H54 (cell line): ENCODE measurements around the gene PAH.
A peak's percentile ranks its signal among the peaks of the same experiment; 100 is the strongest.
"Not testable (repeated sequence)": the region's sequence is repeated elsewhere in the genome, so short reads cannot be mapped to it uniquely, and the experiment has no call there.

Experiments used
- DNase-seq: peaks from one replicate; pipeline ENCODE4 v3.0.0; 2011; ENCODE audit warnings: low spot score, mixed read lengths; ENCODE audit not compliant: insufficient read length
- FAIRE-seq: peaks from 3 replicates; lab custom pipeline; 2011; peaks lifted over from hg19 to GRCh38; lab: Jason Lieb, UNC
- POLR2A ChIP-seq: IDR thresholded peaks from 2 replicates; pipeline ENCODE4 v1.6.1; 2011; ENCODE audit warnings: low read depth, mild to moderate bottlenecking, low read length

PAH gene

DNA sequence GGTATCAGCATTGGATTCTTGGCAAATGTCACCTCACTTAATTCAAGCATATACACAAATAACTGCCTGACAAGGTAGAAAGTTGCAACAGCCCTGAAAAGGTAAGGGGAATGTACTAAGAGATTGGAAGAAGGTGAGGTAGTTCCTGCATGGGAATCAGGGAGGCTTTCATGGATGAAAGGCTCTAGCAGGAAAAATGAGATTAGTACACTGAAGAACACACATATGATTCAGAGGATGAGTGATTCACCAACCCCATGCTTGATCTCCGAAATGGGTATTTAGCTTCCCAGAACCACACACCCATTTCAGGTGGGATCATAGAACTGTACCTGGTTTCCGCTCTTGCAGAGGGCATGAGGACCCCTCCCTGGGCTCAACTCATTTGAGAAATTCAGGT, 65.8 kb downstream of the PAH start:
- DNase-seq (no peak), FAIRE-seq (no peak)
- no peak for TF ChIP-seq POLR2A

DNA sequence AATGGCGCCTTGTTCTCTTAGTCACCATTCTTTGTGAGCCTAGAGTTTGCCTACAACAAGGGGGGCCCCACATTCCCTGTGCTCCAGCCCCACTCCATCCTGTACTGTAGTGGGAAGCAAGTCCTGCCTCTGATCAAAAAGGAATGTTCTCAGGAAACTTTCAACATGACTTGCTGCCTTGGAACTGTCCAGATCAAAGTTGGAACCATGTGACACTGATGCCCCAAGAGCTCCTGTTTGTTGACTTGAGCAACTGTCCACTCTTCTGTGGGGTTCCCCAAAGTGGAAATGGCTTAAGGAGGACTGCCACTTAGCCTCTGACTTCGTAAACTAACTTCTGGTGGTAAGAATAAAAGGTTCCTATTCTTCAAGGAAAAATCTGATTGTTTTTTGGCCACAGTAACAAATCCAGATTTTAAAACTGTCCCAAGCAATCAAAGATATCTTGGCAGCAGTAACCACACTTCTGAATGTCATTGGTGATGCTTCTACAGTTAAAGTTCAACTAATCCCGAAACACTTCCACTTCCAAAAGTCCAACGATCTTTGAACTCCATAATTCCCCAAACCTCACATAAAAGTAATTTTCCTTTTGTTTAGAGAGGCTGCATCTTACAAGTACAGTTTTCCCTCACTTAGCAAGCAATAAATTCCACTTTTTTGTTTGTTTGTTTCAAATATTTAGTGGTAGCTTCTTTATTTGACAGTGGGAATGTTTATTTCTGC, 67.2 kb downstream of the PAH start:
- TF ChIP-seq POLR2A, result no peak
- DNase-seq (no peak), FAIRE-seq (no peak)

DNA sequence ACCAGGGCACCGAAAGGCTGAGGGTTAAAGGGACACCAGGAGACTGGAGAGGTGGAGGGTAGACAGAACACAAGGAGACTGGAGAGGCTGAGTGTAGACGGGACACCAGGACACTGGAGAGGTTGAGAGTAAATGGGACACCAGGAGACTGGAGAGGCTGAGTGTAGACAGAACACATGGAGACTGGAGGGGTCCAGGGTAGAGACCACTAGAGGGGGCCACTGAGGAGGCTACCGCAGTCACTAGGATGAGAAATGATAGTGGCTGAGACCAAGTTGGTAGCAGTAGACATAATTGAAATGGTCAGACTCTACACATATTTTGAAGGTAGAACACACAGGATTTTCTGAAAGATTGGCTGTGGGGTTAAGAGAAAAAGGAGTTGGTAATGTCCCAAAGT, 68.2 kb downstream of the PAH start:
- DNase-seq, result no peak
- FAIRE-seq, result no peak
- TF ChIP-seq POLR2A, result no peak

DNA sequence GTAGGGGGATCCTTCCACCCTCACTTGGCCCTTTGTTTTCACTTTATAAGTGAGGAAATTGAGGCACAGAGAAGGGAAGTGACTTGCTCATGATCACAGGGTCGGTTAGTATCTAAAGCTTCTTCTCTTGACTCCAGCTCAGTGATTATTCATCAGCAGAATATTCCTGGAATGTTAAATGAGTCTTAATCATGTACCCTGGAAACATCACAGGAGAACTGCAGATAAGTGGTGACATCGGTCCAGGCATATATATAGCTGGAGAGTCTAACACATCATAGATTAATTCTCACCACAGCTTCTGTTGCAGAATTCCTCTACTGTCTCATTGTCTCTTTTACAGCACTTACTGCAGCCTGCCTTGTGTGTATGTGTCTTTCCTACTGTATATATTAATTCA, 69.9 kb downstream of the PAH start:
- DNase-seq (no peak), FAIRE-seq (no peak)
- TF ChIP-seq POLR2A, result no peak

DNA sequence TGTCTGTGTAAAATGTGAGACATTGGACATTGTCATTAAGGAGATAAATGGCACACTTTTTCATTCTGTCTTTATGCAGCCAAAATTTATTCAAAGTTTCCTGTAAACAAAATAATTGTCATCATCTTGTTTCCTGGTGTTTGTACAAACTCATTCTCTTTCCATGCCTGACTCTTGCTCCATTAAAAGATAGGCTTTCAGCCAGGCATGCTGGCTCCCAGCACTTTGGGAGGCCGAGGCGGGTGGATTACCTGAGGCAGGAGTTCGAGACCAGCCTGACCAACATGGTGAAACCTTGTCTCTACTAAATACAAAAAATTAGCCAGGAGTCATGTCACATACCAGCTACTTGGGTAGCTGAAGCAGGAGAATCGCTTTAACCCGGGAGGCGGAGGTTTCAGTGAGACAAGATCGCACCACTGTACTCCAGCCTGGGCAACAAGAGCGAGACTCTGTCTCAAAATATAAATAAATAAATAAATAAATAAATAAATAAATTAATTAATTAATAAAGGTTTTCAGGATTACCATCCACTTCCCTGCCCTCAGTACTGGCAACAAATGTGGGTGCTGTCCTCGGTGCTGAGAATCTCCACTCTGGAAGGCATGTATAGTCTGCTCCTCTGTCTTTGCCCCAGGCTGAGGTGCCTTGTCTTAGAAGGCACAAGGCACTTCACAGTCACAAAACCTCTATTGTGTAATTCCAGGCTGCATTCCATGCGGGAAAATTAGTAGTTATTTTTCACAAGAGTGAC, 83.2 kb downstream of the PAH start:
- DNase-seq (no peak), FAIRE-seq (no peak)
- TF ChIP-seq POLR2A, result no peak

DNA sequence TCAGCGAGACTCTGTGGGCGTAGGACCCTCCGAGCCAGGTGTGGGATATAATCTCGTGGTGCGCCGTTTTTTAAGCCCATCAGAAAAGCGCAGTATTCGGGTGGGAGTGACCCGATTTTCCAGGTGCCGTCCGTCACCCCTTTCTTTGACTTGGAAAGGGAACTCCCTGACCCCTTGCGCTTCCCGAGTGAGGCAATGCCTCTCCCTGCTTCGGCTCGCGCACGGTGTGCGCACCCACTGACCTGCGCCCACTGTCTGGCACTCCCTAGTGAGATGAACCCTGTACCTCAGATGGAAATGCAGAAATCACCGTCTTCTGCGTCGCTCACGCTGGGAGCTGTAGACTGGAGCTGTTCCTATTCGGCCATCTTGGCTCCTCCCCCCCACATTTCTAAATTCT, 84.2 kb downstream of the PAH start:
- FAIRE-seq, DNase-seq: not testable (repeated sequence)

DNA sequence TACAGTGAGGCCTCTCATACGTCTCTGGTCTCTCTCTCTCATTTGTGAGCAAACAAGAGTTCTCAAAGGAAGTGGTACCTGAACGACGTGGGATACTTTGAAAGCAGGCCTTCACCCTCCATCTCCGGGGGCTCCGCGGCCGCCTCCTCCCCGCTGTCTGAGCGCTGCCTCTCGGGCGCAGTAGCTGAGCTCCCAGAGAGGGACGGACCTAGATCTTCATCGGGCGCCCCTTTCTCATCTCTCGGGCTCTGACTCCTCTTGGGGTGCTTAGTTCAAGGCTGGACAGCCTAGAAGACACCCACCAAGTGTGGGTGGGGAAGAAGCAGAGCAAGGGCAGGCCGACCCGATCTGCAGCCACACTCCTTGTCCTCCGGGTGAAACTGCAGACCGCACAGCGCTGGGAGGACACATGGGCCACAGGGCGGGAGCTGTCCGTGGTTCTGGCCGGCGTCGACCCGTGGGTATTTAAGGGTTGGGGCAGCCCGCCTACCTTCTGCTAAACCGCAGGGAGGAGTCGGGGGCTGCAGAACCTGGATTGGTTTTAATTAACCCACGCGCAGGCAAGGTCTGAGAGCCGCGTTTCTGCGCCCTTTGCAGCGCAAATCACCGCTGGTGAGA, 92.7 kb downstream of the PAH start:
- DNase-seq (no peak), FAIRE-seq (no peak)
- no peak for TF ChIP-seq POLR2A

DNA sequence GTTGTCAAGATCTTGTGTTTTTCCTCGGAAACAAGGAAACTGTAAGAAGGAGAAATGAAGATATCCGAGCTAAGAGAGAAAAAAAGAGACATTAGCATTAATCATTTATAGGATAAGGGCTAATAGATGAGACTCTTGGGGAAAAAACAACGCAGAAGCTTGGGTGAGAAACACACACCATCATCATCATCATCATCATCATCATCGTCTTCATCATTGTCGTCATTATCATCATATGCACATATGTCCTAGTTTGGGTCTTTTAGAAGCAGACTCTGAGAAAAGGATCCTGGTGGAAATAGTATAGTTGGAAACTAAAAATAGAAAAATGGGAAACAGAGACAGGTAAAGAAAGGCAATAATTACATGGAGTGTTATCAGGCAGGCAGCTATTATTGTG, 95.9 kb downstream of the PAH start:
- FAIRE-seq (no peak), DNase-seq (no peak)
- no peak for TF ChIP-seq POLR2A

DNA sequence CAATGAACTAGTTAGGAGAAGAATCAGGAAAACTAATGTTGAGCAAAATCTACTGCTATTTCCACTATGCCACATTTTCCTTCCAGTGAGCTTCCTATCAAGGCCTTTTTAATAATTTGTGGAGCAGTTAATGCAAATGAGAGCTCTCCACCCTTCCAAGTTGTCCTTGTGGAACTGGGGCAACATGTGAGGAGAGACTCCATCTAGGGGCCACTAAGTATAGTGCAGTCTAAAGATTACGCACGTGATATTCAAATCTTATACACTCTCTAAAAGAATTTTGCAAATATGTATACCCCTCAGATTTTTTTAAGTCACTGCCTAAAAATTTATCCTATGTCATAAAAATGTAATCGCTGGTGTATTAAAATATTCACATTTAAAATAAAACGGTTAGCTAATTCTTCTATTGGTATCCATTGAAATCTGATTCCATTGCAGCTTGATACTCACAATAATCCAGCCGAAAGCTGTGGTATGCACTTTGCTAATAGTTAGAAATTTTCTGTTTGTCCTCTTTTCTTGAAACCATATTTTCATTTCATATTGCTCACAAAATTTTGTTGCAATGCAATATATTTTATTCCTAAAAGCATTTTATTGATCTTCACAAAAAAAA, 100.1 kb downstream of the PAH start:
- TF ChIP-seq POLR2A, result no peak
- DNase-seq, result peak; percentile 16
- FAIRE-seq, result peak; percentile 53

DNA sequence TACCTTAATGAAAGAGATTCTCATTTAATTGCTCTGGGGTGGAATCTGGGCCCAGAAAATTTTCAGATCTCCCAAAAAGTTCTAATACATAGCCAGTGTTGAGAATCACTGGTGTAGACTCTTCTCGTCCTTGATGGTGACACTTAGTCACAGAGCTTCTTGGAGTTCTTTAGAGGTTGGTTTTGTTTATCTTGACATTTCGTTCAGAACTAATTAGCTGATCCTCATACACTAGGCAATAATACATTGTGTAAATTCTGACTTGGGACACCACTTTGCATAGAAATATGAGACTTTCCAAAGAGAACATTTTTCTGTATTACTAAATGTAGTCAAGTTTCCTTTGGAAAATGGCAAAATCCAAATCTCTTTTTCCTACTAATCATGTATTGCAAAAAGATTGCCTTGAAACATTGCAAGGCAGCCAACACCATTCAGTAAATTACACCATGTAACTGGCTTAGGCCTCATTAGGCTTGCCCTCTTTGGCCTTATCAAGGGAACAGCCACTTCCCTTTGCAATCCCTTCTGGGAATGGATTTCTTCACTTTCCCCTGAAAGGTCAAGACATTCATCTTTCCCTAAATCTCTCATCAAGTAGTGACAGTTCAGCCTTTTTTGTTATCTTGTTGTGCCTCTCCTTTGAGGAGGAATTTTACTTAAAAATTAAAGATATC, 102.2 kb downstream of the PAH start:
- DNase-seq (no peak), FAIRE-seq (no peak)
- no peak for TF ChIP-seq POLR2A

DNA sequence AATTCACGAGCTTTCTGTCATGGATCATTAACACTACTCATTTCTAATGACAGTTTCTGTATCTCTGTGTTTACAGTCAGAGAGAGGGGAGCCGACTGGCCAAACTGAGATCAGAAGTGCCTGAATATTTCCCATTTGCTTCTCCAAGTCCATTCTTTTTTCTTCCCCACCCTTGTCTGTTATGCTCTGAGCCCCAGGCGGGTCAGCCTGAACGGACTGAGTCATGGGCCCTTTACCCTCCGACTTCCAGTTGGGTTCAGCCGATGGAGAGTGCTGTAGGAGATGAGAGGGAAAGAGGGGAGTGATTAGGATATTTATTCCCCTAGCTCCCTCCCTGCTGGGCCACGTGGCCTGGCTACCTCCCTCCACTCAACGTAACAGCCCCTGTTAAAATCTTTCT, 104.7 kb downstream of the PAH start:
- TF ChIP-seq POLR2A, result no peak
- DNase-seq, result no peak
- FAIRE-seq, result no peak

DNA sequence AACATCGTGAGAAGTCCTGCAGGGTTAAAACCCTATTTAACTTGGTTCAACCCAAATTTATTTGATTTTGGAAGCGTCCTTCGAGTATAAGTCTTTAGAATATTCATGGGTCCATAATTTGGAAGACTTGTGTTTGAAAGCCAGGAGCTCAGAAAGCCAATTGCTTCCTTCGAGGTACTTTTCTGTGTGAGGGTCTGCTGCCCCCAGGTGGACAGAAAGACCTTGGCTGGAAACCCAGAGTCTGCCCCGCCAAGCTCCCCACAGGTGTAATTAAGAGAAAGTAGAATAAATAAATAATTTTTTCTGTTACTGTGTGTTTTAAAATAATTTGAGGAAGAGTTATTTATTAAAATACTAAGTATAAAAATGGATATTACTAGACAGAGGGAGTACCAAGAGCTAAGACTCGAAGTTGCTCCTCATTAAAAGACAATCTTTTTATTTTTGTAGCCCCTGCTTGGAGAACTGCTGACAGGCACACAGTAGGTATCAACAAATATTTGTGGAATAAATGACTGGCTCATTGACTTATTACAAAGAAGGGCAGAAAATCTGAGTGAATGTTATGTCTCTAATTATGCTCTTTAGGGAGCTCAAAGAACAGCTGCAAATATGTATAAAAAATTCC, 105.8 kb downstream of the PAH start:
- TF ChIP-seq POLR2A, result no peak
- FAIRE-seq (no peak), DNase-seq (no peak)

DNA sequence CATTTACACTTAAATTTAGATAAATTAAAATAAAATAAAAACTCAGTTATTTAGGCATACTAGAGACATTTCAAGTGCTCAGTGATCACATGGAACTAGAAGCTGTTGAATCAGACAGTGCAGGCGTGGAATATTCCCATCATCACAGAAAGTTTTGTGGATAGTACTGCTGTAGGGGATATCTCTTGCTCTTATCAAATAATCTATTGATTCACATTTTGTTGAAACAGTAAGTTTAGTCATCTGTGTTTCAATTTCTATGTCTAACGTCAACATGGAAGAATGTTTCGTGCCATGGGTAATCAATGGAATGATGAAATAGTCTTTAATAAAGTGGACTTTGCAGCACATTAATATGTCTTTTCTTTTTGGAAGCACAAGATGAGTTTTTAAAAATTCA, 108.6 kb downstream of the PAH start:
- no peak for FAIRE-seq
- no peak for DNase-seq
- no peak for TF ChIP-seq POLR2A
